K562 (cell line): Measurements from ENCODE around the gene MTA1. TPM values are rescaled to one million over a fixed set of nuclear protein-coding genes. Genes with fewer than 3 reads are reported as not detected.

Experiments
- MAZ ChIP-seq, 2 experiments: fragments of 450-650 bp in 1 of 2; sonication (generic) in 1 of 2; formaldehyde crosslinking; IDR thresholded peaks in 1 of 2; conservative IDR thresholded peaks in 1 of 2; 2 replicates each; pipeline versions ENCODE4 v1.4.0 to v1.5.0; 2020; ENCODE audit warnings: mild to moderate bottlenecking in 1 of 2, missing genetic modification reagents in 1 of 2
- SMARCB1 ChIP-seq: IDR thresholded peaks from 2 replicates; pipeline ENCODE4 v1.6.1; 2011; ENCODE audit warnings: improper control_type of control experiment, low read depth; ENCODE audit not compliant: insufficient read length
- ZBTB49 ChIP-seq: sonication (generic); formaldehyde crosslinking; IDR thresholded peaks from 2 replicates; pipeline ENCODE4 v1.8.0; 2022; ENCODE audit warnings: missing genetic modification reagents, mild to moderate bottlenecking, borderline replicate concordance
- ZNF592 ChIP-seq: fragments of 450-650 bp; IDR thresholded peaks from 2 replicates; pipeline ENCODE4 v1.6.1; 2017; ENCODE audit warnings: antibody characterized with exemption, mild to moderate bottlenecking
- polyA plus RNA-seq, 8 experiments: library from polyadenylated mRNA; depleted of rRNA in 4 of 8; stranded (reverse) in 5 of 8; unstranded in 3 of 8; fragments of >200 nt; fragmentation: Nextera tagmentation in 2 of 8; fragmentation: Illumina TruSeq in 1 of 8; extraction: Ambion mirVana in 2 of 8; extraction: Trizol in 1 of 8; gene quantifications; 2 replicates each; pipeline versions ENCODE4 v1.2.1 to v1.2.3, GENCODE V29; 2011 to 2014; ENCODE audit warnings: inconsistent platforms in 1 of 8, missing spikeins in 1 of 8
- total RNA-seq, 7 experiments: library from RNA; depleted of rRNA in 6 of 7; stranded (reverse); fragments of >200 nt in 6 of 7; fragmentation: Illumina TruSeq in 2 of 7; extraction: Trizol in 2 of 7; gene quantifications; 2 replicates each; pipeline versions ENCODE4 v1.2.1 to v1.2.3, GENCODE V29; 2011 to 2021; ENCODE audit warnings: low replicate concordance in 1 of 7

MTA1 gene
- total and polyA plus RNA-seq, 9 of the 15 experiments (the other 6 are each of a cell fraction or from before 2014, with no cell fraction given) = 0.13 to 118 (median 32.3) TPM

- no peak for TF ChIP-seq ZNF592
- TF ChIP-seq SMARCB1 = no peak
- TF ChIP-seq ZBTB49 (CRISPR knock-in tag) = no peak
- TF ChIP-seq MAZ (CRISPR knock-in tag; conservative IDR thresholded peaks at IDR 0.05 in 1 of 2, IDR thresholded peaks at IDR 0.05 in 1 of 2) = no peak
These were observed 67.9 kb downstream of the MTA1 start (continued) for GRCh38 chr14:105487449-105487985.
